NCI-H2171 treated with DMSO at 0.1 percent for 48 hours (cell line): ENCODE results near the gene HOXD13.

Experiments
- DNase-seq: peaks from one replicate; lab custom pipeline; 2025; lab: John Stamatoyannopoulos, UW

The HOXD13 gene

DNA sequence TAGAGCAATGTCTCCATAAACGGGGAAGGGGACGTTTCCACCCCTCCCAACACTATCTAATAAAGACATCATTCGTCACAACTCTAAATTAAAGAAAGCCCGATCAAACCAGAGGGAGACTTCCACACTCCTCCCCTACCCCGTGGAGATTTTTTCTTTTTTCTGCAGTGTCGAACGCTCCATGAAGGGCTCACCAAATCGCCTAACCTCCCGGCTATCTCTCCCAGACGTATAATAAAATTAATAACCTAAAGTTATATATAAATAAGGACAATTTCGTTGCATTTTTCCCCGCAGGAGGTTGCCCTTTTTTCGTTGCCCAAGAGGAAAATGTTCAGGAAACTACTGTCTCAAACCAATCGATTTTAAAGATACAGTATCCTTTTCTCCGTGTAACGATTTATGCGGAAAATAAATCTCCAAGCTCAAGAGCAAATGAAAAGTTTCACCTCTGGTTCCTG is 11.1 kb upstream of the HOXD13 start:
- no peak for DNase-seq

DNA sequence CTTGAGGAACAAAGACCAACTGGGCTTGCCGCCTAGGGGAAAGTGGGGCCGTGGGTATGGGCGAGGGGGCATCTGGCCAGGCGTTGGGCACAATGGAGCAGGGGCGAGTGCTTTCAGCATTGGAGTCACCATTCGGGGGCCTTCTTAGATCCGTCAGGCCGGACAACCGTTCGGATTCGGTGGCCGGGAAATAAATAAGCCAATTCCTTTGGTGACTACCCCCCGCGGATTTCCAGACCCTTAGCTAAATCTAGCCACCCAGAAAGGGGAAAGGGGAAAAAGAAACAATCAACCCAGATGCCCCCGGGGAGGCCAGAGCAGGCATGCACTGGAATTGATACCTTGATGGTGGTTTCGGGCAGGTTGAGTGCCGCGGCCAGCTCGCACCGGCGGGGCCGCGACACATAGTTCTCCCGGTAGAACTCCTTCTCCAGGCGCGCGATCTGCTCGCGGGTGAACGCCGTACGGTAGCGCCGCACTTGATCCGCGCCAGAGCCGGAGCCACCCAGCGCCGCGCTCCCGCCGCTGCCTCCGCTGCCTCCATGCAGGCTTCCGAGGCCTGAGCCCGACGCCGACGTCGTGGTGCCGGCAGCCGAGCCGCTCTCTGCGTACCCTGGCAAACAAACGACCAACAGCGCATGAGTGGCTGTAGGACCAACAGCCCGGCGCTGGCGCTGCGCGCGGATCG is 10.5 kb upstream of the HOXD13 start:
- DNase-seq, result no peak

DNA sequence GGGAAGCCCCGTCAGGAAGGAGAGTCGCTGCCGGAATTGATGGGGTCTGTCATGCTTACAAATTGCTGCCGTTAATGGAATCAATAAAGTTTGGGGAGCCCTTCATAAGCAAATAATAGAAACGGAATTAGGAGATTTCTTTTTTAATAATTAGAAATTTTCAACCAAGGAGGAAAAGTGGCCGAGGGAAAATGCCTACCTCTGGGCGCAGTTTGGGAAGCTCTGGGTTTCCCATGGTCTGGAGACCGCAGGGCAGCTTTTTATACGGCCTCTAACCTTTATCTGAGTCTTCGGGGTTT is 10.0 kb upstream of the HOXD13 start:
- no peak for DNase-seq

DNA sequence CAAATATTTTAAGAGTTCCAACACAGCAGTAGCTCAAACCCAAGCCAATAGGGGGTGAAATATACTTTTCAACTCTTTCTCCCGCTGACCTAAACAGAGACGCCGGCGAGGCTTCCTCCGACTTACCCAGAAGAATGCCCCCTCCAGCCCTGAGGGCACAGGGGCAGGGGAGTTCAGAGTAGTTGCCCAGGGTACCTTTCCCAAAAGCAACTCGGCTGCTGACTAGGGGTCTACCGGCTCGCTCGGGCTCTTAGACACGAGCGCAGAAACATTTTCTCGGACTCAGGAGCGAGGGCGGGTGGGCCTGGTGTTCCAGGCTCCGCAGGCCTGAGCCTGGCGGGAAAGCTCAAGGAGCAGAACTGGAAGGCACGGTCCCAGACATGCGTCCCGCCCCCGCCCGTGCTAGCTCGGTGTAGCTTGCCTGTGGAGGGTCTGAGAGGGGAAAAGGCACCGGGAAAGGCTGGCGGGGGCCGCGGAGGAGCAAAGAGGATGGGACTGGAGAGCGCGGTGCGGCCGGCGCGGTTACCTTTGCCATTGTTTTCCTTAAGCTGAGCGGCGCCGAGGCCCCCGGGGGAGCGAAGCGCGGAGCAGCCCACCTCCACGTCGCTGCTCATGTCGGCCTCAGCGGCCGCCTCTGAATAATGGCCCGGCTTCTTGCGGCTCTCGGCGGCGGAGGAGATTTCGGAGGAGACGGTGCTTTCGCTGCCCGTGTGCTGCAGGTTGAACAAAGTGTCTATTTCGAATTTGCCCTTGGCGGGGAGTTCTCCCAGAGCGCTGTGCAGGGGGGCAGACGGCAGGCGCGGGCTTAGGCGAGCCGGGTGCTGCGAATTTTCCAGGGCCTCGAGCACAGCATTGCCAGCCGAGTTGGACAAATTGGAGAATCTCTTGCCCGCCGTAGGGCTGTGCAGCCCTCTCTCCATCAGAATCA is 9.4 kb upstream of the HOXD13 start:
- DNase-seq, result no peak

DNA sequence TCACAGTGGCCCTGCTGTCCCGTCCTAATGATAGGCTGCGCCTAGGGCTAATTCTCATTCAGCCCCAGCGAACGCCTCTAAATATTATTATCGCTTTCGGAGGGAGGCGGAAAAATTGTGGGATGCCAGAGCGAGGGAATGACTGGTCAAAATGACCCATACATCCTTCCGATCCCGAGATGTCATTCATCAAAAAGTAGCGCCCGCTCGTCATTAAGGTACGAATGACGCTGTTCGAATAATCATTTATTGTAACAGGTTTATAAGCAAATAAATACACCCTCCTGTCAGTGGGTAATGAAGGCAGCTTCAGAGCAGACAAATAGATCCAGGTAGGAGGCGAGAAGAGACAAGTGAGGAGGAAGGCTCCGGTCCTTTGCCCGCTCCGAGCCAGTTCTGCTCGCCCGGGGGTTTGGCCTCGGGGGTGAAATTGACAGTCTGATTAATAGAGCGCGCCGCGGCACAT is 8.7 kb upstream of the HOXD13 start, which contains the start of gene EVX2:
Gene EVX2 (minus strand): TSS at position 167 of the 466 bp plus-strand sequence. CDS start 186 bp downstream, outside the sequence.
- no peak for DNase-seq

DNA sequence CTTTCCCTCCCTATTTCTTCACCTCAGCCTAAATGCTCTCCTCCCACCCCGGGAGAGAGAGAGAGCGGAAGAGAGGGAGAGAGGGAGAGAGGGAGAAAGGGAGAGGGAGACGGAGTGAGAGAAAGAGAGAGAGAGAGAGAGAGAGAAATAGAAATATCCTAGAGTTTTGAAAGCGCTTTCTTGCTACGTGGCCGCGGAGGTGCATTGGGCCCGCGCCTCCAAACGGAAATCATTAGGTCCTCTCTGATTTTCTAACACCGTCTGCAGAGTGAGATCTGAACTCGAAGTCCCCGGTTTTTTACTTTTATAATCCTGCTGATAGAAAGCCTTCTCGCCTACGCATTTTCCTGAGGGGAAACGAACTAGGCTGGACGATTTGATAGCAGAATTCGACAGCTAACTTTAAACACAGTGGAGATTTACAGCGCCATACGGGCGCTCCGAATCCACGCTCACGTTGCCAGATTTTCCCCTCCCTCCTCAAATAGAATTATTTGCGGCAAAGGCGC is 7.9 kb upstream of the HOXD13 start:
- no peak for DNase-seq

DNA sequence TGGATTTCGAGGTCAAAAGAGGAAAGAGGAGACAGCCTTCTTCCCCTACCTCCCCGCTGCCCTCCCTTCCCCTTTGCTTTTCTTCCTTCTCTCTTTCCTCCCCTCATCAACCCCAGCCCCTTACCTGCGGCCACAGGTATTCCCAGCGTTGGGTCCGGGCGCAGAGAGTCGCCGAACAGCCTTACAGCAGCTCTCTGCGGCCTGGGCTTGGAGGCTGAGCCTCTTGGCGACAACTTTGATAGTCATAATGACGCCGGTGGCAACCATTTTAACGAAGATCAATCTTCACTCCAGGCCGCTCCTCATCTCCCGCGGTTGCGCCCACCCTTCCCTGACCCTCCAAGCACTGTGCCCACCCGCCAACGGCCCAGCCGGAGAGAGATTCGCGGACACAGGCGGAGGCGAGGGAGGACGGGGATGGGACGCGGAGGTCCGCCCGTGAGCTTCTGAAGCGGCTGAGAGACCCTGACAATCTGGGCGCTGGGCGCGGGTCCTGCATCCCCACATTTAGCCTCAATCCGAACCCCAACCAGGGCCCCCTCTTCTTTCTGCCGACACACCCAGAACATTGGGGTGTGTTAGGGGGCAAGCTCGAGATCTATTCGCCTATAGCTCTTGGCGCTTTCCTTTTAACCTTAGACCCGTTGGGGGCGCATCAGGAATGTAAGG is 7.3 kb upstream of the HOXD13 start:
- no peak for DNase-seq

DNA sequence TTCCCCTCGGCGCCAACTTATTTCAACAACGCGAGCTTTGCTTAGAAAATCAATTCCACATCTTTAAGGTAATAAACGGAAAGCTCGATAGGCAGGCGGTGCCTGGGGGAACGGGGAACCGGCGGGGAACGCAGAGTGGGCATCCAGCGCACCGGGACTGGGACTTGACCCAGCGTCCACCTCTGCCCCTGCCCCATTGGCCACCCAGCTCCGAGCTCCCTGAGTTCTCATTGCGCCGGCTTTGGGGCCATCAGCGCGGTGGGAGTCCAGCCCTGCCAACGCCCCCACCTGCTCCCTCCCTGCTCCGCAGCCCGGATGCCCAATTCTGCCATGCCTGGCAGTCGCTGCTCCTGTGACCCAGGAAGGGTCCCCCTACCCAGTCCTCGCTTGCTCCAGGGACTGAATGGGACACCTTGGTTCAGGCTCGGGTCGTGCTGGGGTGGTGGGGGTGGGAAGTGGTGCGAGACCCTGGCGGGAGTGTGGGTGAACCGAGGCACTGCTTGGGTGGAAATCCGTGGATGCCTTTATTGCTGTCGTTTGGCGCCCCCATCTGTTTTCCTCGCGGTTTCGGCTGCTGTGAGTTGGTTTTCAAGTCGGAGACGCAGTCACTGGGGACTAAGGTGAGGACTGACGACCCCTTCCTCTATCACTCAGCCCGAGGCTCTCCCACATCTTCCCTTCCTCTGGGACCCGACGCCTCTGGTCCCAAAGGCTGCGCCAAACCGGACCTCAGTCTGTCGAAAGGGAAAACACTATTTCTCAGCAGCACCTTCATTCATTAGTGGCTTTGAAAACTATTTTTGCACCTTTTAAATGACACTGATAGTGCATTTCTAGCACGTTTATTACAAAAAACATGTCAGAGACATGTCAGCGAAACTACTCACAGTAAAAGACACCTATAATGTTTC is 6.4 kb upstream of the HOXD13 start:
- peak; percentile 41 for DNase-seq

DNA sequence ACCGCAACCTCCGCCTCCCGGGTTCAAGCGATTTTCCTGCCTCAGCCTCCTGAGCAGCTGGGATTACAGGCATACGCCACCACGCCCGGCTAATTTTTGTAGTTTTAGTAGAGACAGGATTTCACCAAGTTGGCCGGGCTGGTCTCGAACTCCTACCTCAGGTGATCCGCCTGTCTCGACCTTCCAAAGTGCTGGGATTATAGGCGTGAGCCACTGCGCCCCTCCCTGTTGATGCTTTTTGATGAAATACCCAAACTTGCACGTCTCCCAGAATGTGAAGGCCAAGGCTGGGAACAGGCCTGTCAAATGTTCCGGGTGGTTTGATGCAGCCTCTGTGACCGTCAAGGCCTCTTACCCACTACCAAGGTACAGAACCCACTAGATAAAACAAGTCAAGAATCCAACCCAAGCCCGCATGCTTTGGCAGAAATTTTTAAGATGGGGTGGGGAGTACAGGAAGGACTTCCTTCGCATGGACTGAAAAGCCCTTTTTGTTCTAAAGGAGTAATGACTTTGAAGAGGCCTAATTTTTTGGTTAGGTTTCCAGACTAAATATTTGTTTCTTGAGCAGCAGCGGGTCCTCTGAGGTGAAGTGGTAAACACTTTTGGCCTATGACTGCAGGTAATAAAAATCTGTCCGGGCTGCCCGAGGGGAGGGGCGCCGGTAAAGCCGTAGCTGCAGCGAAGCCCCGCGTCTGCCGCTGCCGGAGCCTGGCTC is 5.0 kb upstream of the HOXD13 start:
- no peak for DNase-seq

DNA sequence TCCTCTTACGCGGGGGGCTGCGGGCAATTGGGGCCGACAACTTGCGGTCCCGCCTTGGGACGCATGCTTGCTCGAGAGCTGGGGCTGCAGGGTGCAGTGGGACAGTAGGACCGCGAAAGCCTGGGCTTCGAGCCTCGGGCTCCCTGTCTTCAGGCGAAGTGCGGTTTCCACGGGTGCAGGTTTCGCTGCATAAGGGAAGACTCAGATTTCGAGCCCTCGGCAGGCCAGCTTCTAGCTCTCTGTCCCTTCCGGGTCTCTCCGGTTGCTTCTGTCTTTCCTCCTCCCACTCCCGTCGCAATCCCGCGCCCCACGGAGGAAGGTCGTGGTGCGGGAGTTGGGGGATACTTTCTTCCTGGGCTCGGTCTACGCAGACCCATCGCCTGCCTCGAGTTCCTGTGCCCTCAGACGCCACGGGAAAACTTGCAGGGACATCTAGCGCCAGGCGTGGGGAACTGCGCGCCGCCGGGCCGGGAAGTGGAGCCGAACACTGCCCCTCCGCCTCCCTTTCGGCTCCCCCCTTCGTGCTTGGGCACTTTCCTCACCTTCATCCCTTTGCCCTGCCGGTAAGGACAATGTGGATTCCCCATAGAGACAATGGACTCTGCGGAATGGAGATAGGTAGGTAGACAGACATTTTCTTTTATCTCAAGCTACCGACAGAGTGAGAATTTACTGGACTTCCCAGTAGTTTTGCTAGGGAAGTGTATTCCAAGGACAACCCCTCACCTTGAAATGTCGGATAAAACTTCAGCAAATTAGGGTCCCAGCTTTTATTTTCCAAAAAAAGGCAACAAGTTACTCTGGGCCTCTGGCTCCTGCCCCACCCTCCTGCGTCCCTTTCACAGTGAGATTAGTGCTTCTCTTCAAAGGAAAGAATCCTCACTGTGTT is 4.2 kb upstream of the HOXD13 start:
- peak; percentile 53 for DNase-seq

DNA sequence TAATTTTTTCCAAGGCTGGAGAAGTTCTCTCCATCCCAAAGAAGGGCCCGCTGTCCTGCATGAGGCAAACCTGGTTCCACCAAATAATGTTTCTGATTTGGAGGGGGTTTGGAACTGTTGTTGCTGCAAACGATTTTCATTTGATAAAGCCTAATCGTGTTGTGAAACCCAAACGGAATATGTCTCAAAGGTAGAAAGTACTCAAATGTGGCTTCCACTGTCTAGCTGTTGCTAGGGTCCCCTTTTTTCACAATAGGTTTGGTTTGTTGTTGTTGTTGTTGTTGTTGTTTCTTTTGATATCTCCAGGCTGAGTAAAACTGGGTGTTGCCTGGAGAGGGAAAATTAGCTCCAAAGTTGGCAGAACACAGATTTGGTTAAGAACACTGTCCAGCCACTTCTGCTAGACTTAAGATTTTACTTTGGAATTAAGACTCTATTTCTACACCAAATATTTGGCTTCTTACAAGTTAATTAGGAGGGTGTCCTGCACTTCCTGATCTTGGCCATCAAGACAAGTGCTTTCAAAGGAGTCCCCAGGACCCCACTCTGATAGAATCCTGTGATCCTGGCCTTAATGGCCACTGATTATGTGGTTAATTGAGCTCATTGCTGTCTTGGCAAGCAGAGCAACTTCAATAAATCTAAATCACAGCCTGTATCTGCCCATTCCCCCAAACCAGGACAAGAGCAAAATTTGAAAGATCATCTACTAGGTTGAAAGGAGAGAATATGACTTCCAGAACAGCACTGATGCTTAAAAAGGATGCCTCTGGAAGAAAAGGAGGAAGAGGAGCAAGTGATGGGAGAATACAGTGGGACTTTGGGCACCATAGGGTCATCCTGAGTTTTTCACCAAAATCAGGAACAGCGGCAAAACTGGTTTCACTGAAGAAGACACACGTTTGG is 3.3 kb upstream of the HOXD13 start:
- DNase-seq, result no peak

DNA sequence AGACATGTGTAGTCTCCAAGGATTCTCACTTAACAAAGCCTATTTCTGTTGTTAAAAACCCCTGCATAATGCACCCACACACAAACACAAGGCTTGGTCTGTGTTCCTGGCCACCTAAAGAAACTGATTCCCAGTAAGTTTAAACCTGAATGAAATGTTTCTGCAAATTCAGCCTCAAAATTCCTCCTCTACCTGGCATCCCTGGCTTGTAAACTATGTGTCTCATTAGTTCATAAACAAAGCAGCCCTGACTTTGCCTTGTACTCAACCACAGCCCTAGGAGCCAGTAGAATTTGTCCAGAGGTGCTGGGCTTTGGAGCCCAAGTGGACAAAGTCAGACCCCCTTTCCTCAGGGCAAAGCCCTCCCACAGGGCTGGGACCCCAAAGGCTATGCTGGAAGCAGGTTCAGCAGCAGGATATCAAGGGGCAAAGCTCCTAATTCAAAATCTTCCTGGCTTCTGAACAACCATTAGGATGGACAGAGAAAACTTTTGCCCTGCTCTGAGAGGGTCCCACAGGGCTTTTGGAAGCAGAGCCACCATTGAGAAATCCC is 2.6 kb upstream of the HOXD13 start:
- DNase-seq, result no peak

DNA sequence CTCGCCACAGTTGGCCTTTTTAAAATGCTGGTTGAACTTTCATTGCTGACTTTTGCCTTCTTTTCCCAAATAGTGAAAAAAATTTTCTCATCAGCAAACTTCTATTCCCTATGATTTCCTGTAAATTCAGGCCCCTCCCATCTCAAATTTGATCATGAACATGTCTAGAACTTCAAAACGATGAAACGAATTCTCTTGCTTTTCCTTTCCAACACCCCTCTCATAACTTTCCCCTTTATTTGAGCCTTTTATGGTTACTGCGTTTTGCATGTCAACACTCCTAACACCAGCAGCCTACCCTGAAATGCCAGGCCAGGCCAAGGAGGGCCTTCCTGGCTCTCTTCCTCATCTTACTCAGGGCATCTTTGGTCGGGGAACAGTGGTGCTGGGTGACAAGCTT is 1.7 kb upstream of the HOXD13 start:
- no peak for DNase-seq

DNA sequence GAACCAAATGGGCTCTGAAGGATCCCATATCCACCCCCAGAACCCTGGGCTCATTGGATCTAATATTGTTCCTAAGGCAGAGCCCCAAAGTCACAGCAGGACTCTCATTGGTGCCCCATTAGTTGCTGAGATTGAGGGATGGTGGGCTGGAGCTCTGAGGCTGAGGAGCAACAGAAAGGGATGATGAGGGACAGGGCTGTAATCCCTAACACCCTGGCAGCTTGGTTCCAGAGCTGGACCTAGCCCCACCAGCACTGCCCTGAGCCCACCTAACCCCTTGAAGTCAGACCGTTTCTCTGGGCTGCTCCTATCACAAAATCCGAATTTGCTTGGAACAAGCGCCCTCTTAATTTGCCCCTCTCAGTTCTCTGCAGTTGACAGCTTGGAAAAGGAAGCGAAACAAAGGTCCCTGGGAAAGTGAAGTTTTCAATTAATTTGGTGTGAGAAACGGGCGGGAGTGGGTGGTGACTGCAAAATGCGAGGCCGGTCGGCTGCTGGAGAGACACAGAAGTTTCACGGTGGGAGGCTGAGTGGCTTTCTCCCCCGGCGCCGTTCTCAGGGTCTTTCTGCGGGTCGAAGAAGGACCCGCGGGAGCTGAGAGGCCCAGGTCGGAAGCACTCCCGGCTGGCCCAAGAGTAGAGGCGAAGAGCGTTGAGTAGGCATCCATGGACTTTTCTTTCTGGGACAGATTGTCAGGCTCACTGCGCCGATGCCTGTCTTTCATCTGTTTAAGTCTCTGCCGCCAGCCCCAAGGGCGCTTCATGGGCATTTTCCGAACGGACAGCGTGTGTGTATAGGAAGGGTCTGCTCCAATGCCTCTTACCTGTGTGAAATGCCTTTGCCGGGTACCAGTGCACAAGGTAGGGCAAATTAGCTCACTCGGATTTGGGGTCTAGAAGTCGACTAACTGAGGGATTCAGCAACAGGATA is 927 bp upstream of the HOXD13 start:
- DNase-seq, result no peak

DNA sequence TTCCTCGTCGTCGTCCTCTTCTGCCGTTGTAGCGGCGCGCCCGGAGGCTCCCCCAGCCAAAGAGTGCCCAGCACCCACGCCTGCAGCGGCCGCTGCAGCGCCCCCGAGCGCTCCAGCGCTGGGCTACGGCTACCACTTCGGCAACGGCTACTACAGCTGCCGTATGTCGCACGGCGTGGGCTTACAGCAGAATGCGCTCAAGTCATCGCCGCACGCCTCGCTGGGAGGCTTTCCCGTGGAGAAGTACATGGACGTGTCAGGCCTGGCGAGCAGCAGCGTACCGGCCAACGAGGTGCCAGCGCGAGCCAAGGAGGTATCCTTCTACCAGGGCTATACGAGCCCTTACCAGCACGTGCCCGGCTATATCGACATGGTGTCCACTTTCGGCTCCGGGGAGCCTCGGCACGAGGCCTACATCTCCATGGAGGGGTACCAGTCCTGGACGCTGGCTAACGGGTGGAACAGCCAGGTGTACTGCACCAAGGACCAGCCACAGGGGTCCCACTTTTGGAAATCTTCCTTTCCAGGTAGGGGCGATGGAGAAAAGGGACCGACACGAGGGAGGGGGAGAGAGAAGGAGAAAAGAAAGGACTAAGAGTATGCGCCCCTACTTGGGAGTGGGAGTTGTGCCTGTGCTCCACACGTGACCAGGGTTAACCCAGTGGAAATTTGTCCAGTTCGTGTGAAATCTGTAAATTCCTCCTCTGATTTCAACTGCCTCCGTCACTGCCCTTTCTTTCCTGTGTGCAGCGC is 800 bp downstream of the HOXD13 start:
- DNase-seq, result peak; percentile 55

DNA sequence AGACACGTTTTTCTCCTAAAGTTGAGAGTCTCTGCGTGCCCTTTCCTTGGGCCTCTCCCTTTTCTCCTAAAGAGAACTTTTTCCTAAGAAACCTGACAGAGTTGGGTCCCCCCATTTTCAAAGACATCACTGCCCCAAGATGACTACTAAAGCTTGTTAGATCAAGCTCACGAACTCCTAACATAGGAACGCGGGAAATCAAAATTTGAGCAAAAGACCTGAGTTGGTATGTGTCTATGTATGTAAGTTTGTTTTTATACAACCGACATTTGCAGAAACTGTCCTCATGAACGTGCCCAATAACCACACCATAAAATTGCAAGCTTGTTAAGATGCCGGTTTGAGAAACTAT is 1.4 kb downstream of the HOXD13 start:
- no peak for DNase-seq

DNA sequence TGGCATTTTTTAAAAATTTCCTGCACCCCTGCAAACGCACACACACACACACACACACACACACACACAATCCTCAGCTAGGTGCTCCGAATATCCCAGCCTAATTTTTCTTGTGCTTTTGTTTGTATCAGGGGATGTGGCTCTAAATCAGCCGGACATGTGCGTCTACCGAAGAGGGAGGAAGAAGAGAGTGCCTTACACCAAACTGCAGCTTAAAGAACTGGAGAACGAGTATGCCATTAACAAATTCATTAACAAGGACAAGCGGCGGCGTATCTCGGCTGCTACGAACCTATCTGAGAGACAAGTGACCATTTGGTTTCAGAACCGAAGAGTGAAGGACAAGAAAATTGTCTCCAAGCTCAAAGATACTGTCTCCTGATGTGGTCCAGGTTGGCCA is 1.8 kb downstream of the HOXD13 start:
- DNase-seq, result no peak
